ENCODE measurements around the gene RNF113B.

The RNF113B gene

DNA sequence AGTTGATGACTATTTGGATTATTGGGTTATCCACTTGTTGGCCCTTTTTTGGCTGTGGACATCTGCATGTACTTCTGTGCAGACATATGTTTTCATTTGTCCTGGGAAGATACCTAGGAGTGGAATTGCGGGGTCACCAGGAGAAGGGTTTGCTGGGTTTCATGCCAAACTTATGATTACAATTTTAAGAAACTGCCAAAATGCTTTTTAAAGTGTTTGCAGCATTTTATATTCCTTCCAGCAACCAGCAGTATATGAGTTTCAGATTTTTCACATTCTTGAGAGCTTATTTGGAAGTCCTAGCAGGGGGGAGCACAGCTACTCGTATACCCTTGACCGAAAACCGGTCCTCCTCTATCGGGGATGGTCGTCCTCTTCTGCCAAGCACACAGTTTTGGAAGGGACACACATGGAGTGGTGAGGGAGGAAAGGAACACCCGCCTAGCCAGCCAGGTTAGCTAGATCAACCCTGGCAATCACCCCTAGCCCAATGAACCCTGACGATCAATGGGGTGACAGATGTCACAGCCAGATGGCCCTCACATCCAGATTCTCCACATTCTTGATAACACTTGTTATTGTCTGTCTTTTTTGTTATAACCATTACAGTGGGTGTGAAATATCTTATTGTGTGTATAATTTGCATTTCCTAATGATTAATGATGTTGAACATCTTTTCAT is 26.7 kb upstream of the RNF113B start:
- DNase-seq, result no peak

DNA sequence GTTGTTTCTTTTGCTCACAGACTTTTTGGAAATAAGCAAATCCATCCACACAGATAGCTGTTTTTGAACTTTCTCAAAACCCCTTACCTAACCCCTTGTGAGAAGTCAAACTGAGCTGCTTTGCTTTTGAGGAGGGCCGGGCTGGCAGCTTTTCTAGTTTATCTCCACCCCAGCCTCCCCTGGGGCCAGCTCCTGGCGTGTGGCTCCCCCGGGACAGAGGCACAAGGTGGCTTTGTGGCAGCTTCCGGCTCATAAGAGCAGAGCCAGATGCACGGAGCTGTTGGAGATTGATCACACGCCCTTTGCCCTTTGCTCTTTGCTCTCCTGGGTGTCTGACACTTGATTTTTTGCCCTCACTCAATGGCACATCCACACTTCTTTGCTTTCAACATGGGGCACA is 24.9 kb upstream of the RNF113B start:
- DNase-seq, result no peak

DNA sequence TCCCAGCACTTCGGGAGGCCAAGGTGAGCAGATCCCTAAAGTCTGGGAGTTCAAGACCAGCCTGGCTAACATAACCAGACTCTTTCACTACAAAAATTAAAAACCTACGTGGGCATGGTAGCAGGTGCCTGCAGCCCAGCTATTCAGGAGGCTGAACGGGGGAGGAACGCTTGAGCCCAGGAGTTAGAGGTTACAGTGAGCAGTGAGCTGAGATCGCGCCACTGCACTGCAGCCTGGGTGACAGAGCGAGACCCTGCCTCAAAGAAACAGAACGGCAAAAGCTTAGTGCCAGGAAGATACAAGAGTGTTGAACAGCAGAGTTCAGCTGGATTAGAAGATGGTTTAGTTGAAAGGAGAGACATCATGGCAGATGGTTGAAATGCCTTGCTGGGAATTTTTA is 24.1 kb upstream of the RNF113B start:
- no peak for DNase-seq

DNA sequence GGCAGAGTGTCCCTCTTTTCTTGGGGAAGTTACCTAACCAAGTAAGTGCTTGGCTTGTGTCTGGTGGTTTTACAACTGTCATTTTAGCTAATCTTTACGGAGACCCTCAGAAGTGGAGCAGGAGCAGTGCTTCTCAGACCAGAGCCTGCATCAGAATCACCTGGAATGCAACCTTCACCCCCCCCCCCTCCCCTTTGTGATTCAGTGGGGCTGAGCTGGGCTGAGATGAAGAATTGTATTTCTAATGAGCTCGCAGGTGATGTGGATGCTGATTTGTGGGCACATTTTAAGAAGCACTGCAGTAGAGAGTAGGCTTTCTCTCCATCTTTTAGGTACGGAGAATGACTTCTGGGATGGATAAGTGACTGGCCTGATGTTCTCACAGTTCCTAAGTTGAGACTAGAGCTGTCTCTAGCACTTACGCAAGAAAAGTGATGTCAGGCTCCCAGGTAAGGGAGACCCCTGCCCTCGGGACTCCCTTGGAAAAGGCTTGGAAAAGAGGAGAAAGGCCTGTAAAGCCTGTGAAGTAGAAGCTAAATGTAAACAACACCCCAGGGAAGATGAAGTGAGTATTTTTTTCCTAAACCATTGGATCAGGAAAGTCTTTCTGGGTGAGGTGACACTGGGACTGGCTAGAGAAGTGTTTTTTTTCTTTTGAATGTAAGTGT is 23.3 kb upstream of the RNF113B start:
- no peak for DNase-seq

DNA sequence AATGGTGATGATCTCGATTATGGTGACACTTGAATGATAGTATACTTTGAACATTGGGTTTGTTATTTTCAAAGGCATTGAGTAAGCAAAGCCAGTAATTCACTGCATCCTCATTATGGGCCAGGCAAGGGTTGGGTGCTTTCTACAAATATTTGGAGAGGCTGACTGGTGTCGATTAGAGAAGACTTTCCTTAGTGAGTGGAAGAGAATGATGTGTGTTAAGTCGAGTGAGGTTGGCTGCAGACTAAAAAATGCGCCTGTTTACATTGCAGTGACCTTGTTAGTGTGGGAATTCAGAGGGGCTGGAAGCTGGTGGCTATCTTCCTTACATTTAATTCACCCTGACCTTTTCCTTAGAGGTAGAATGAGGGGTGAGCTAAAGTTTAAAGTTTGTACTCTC is 22.4 kb upstream of the RNF113B start:
- no peak for DNase-seq

DNA sequence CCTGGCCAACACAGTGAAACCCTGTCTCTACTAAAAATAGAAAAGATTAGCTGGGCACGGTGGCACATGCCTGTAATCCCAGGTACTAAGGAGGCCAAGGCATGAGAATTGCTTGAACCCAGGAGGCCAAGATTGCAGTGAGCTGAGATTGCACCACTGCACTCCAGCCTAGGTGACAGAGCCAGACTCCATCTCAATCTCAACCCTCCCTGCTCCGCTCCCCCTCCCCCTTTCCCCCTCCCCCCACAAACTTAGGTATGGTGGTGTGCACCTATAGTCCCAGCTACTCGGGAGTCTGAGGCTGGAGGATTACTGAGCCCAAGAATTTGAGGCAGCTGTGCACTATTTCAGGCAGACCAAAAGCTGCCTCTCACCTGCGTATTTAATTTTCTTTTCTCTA is 21.6 kb upstream of the RNF113B start:
- DNase-seq, result no peak

DNA sequence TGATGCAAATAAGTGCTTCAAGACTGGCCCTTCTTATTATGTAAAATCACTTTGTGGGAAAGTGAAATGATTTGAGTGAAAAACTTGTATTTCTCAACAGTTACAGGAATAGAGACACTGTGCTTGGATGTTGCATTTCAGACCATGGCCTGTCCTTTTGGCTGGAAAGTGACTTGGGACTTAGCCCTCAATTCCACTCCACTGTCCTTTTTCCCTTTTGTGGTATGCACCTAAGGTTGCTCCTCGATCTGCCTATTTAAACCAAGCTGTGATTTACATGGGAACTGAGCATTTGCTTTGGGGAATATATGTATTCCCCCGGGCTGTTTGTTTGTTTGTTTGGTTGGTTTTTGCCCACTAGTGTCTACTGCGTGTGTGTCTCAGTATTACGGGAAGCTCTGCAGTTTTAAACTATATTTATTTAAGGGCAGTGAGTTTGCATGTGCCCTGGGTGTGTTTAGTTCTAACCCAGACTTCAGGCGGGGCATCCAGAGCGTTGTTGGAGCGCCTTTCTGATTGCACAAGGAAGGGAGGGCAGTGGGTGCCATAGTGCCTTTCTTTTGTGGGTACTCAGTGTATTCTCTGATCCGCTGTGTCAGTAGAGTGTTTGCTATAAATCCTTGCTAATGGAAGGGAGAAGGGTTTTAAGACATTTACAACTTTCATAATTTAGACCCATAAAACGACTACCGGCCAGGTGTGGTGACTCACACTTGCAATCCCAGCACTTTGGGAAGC is 18.2 kb upstream of the RNF113B start:
- DNase-seq, result no peak

DNA sequence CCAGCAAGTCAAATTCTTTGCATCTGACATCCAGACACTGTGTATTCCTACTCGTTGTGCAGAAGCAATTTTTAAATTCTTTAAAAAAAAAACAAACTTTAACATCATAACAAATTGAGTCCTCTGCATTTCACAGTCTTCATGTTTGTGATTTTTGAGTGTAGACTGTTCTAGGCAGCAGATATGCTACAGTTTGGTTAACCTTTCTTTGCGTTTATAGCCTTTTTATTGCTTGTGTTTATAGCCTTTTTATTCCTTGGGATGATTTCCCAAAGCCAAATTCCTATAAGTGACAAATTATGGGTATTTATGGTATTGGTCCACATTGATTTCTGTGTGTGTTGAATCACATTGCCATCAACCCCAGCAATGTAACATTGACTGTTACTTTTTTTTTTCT is 14.9 kb upstream of the RNF113B start:
- DNase-seq, result no peak

DNA sequence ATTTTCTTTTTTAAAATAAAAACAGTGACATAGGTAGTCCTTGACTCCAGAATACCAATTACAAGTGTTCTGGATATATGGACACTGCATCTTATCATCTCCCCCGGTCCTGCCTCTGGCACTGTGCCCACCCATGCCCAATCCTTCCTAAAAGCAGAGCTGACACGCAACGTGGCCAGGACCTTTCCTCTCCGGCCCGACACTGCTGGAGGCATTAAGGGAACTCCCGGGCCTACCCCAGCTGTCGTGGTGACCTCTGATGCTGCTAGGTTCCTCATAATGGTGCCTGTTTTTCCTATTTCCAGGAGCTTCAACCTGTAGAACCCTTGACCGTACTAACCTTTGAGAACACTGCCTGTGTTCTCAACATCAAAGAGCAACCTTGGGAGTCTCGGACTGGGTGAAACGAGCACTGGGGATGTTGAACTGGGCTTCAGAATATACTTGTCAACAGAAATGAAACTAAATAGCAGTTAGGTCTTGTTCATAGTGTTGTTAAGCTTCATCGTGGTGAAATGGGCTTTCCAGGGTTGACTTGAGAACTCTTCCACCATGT is 13.9 kb upstream of the RNF113B start:
- DNase-seq, result no peak

DNA sequence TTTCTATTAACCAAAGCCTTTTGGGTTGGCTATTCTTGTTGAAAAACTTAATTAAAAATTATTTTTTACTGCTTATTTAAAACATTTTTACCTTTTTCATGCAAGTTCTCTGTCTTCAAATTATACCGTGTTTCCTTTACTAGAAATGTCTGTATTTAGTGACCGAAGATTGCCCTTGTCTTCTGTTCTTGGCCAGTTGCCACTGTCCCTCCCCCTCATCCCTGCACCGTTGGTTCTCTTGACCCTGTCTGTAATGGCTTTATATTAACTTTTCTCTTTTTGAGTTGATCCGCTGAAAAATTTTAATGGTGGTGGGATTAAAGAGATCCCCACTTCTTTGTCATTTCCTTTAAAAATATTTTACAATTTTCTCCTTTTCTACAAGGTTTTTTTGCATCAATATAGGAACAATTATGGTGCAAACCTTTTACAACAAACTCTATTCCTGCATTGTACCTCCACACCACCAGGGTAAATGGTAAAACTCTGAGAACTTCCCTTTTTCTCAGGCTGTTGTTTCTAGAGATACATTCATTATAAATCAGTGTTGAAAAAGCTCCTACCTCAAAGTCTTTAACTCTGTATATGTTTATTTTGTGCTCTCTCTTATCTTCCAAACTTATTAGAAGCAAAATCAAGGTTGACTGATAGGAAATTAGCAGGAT is 12.9 kb upstream of the RNF113B start:
- DNase-seq, result no peak

DNA sequence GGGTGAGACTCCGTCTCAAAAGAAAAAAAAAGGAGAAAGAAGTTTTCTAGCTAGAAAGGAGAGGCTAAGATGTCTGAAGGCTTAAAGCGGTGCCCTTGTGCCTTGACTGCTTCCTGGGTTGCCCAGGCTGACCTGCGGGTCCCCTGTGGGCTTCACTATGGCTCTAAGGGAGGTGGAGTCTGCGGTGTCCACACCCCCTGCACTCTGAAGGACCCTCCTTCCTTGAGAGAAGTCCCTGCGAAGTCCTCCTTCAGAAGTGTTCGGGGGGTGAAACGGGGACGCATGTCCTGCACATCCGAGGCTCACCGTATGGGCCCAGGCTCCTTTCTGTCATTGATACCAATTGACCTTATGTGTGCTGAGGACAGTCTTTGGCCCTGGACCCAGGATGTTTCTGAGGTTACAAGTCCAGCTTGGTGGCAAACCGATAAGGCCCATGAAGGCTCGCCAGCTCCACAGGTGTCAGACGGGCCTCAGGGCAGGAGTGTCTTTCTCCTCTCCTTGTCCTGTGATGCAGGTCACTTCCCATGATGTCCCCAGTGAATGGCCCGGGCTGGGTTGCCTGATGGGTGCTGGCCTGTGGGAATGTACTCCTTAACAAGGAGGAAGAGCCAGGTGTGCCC is 11.6 kb upstream of the RNF113B start:
- DNase-seq, result no peak

DNA sequence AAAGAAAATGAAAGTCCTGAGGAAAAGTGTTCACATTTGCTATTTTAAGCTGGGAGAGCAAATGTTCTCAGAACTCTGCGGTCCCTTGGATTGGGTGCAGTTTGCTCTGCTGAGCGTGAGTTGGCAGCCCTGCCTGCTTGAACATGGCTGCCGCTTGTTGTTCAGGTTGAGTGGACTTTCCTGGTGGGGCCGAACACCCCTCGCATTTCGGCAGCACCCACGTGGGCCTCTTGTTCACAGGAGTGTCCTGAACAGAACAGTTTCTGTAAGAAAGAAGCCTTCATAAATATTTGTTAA is 10.8 kb upstream of the RNF113B start:
- no peak for DNase-seq

DNA sequence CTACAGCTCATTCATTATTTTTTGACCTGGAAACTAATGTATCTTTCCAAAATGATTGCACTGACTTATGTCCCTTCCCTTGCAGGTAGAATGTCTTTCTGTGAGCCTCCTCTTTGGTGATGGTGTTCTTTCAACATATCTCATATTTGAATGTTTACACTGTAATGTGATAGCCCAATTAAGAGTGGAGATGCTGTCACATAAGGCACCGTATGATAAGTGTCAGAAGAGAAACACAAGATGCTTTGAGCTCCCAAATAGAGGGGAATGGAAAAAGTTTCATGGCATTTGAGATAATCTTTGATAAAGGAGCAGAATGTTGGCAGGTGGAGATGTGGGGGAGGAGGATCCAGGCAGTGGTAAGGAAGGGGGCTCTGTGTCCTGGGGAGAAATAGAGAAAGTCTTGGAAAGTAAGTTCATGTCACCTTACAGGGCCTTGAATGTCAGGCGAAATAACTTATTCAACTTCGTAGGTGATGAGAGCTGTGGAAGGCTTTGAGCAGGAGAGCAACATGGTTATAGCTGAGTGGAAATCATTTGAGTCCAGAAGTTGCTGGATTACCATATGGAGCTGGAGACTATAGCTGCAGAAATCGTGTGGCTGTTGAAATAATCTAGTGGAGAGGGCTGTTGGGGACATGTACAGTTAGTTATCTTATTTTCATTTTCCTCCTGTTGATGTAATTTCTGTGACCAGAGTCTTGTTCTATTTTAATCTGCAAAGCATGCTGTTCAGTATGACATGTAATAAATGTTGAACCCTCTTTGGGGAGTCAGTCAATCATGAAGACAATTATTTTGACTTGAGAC is 10.3 kb upstream of the RNF113B start:
- no peak for DNase-seq

DNA sequence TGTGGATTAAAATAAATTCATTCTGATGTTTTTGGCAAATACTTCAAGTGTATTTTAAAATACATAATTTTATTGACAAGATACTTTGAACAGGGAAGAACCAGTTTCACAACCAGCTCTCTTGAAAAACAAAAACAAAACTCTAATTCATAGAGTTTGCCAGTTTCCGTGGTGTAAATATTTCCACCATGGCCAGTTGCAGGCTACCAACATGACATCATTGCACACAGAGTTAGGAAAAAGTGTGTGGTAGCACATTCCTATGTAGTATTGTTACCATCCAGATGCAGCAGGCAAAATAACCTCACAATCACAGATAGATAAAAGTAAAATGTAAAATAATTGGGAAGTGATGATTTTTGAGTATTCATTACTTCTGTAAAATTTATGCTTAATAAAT is 7.7 kb upstream of the RNF113B start:
- DNase-seq, result no peak

DNA sequence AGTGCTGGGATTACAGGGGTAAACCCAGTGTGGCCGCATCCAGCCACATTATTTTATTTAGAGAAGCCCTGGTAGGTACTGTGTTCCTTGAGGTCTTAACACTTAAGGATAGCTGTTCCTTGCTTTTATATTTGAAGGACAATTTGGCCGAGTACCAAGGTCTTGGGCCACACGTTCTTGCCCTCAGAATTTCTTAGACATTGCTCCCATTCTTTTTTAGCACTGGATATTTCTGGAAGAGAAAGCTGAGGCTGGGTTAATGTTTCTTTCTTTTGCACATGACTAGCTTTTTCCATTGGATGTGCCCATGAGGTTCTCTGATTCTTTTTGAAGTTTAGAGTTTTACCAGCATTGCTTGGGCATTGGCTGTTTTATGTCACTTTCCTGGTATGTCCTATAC is 5.5 kb upstream of the RNF113B start:
- DNase-seq, result no peak

DNA sequence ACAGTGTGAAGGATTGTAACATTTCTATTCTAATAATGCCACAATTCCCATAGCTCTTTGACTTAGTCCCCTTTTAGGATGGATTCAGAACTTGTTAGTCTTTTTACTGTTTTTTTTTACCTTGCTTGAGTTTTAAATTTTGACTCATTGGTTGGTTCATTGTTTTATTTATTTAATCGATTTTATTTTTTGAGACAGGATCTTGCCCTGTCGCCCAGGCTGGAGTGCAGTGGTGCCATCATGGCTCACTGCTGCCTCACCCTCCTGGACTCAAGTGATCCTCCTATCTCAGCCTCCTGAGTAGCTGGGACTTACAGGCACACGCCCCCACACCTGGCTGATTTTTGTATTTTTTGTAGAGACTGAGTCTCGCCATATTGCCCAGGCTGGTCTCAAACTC is 5.1 kb upstream of the RNF113B start:
- no peak for DNase-seq

DNA sequence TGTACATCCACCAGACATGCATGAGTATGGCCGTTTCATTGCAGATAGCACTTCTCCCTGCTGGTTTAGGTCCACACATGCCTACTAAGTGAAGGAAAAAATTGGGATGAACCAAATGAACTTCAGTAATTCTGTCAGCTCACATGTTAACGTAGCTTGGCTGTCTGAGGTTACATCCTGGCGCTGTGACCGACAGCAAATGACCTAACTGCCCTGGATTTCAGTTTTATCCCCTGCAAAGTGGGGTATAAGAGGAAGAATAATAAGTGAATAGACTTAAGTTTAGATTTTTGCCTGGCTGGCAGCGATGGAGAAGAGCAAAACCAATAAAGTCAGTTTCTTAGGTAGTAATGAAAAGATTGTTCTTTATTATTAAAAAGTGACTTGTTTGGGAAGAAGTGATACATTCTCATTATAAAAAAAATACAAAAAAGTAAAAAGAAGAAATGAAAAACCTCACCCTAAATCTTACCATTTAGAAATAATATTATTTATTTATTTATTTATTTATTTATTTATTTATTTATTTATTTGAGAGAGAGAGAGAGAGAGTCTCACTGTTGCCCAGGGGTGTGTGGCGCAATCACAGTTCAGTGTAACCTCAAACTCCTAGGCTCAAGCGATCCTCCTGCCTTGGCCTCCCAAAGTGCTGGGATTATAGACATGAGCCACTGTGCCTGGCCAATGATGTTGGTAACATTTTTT is 4.2 kb upstream of the RNF113B start:
- no peak for DNase-seq

DNA sequence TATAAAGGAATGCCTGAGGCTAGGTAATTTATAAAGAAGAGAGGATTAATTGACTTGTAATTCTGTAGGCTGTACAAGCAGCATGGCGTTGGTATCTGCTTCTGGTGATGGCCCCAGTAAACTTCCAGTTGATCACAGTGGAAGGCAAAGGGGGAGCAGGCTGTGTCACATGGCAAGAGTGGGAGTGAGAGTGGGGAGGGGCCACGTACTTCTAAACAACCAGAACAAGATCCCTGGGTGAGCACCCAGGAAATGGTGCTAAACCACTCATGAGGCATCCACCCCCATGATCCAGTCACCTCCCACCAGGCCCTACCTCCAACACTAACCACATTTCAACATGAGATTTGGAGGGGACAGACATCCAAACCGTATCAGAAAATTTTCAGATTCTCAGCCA is 3.0 kb upstream of the RNF113B start:
- DNase-seq, result no peak

DNA sequence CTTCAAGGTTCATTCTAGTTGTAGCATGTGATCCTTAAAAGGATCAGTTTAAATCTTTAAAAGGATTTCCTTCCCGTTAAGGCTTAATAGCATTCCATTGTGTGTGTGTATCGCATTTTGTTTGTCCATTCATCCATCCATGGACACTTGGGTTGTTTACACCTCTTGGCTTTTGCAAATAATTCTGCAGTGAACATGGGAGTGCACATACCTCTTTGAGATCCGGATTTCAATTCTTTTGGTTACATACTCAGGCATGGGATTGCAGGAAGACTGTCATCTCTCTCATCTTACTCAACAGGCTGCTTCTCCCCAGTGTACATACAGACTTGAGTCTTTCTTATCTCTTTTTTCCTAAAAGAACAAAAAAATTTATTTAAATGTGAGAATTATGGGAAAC is 1.2 kb downstream of the RNF113B start:
- no peak for DNase-seq

DNA sequence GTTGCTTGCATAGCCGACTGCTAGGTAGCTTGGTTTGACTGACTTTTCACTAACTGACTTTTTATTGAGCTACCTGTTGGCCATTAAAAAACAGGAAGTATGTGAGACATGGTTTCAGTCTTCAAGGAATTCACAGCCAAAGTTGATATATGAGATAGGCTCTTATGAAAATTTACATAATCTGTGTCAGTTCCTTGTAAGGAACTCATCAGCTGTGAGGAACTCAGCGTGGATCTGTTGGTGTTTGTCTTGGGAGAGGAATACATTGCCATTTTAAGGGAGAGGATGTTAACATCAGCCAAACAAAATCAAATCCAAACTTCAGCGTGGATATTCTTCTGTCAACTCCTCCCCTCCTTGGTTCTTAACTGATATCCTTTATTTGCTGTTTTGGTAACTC is 2.0 kb downstream of the RNF113B start:
- DNase-seq, result no peak

DNA sequence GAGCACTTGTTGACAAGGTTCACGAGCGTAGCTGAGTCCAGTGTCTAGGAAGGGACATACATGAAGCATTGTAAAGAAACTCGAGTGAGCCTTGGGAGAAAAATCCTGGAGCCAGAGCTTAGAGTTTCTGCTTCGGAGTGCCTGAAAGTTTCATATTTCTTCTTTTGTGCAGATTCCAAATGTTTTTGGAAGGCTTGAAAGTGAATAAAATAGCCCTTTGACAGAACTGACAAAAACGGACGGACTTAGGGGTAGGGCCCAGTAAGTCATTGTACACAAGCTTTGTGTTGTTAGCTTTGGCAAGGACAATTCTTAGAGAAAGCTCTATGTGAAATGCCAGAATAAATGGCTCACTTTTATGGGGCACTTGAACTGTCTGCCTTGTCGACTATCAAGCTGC is 2.8 kb downstream of the RNF113B start:
- DNase-seq, result no peak

Data from stimulated activated CD4-positive, alpha-beta T cell treated with anti-CD3 and anti-CD28 coated beads, Interleukin-15, amount 100 ng/mL, for 24 hours (primary cell).